Fibroblast of lung (primary cell): ENCODE measurements around the gene ESRRA.

Experiments used
- CTCF ChIP-seq, 2 donors: IDR thresholded peaks in 1 of 2; conservative IDR thresholded peaks in 1 of 2; 1 replicate in 1 of 2; 2 replicates in 1 of 2; pipeline ENCODE4 v1.5.1; 2011 to 2012; ENCODE audit warnings: low read length in 2 of 2, control low read depth in 1 of 2, inconsistent platforms in 1 of 2, low read depth in 1 of 2, mild to moderate bottlenecking in 1 of 2
- EZH2 ChIP-seq: IDR thresholded peaks from 2 replicates; pipeline ENCODE4 v1.5.1; 2012; ENCODE audit warnings: low read length, control low read depth, mild to moderate bottlenecking; ENCODE audit errors: missing control alignments

DNA sequence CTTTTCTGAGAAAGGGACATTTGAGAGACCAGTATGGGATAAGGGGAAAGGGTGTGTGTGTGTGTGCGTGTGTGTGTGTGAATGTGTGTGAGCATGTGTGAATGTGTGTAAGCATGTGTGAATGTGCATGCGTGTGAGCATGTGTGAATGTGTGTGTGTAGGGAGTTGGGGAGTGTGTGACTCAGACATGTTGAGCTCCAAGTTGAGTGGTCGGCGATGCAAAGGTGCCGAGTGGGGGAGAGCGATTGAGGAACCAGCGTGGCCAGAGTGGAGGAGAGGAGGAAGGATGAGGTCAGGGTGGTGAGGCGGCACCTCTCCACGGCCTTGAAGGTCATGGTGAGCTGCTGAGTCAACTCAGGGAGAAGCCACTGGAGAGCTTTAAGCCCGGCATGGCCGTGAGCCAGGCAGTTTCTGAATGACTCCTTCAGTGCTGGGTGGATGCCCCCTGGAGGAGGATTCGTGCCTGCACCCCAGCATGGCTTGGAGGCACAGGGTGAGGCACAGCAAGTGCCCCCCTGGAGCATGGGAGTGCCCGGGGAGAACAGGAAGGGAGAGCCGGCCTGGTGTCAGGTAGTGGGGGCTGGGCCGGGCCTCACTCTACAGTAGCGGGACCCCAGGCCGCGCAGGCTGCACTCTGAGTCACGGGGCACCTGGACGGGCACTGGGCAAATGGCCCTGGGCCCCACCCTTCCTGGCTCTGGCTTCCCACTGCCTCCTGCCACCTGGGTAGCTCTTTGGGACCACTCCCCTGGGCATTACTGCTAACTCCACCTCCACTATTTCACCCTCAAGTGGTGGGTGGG lies 26.4 kb downstream of the ESRRA start:
- TF ChIP-seq CTCF (conservative IDR thresholded peaks at IDR 0.05 in 1 of 2, IDR thresholded peaks at IDR 0.05 in 1 of 2; ENCODE audit: low read depth in 1 of 2, low read length in 2 of 2) (peak; percentile 57 to 75), EZH2 (no peak)
